ENCODE measurements around the gene LSM5. TPM values are rescaled to one million over a fixed set of nuclear protein-coding genes. Genes with fewer than 3 reads are reported as not detected.

The LSM5 gene
- total RNA-seq, 1 experiment from 2014 or later: 109 TPM

DNA sequence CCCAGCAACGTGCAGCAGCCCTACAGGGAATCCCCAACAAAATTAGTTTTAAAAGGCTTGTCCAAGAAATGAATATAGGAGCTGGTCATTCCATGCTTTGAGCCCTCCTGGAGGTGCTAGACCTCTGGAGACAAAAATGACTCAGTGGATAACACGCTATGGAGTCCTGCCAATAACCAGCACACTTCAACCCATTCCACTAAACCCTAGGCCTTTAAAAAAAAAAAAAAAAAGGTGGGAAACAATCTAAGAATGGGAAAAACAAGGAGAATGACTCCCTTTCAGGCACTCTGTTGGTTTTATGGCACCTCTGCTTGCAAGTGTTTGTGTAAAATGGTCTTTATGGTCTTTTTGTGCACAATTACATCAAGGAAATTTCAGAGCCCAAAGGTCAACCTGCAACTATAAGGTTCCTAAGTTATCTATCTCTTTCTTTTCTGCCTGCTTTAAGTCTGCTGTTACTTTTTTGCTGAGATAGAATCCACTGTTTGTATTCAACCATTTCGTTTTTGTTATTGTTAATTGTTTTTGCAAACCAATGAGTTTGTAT lies 26.4 kb upstream of the LSM5 start:
- BruUV-seq (replicated peaks): no TSS peak
- no peak overlapping the region for H3K4me3 ChIP-seq (ENCODE audit: low read depth, low read length, poor library complexity, severe bottlenecking)
- H3K4me1 ChIP-seq (ENCODE audit: insufficient read depth, low read length, poor library complexity, severe bottlenecking): no peaks in the 10 kb centered on the region
- intact Hi-C loops (cut with micrococcal nuclease; ENCODE audit: unreplicated experiment): no loop called here
- CTCF ChIA-PET: no interaction called here
- TF ChIP-seq, protein P1, sequence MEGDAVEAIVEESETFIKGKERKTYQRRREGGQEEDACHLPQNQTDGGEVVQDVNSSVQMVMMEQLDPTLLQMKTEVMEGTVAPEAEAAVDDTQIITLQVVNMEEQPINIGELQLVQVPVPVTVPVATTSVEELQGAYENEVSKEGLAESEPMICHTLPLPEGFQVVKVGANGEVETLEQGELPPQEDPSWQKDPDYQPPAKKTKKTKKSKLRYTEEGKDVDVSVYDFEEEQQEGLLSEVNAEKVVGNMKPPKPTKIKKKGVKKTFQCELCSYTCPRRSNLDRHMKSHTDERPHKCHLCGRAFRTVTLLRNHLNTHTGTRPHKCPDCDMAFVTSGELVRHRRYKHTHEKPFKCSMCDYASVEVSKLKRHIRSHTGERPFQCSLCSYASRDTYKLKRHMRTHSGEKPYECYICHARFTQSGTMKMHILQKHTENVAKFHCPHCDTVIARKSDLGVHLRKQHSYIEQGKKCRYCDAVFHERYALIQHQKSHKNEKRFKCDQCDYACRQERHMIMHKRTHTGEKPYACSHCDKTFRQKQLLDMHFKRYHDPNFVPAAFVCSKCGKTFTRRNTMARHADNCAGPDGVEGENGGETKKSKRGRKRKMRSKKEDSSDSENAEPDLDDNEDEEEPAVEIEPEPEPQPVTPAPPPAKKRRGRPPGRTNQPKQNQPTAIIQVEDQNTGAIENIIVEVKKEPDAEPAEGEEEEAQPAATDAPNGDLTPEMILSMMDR (conservative IDR thresholded peaks at IDR 0.05; ENCODE audit: low read depth, low read length): no peak
- TF ChIP-seq EZH2 (IDR thresholded peaks at IDR 0.05; ENCODE audit: borderline replicate concordance, low read depth, low read length, poor library complexity, severe bottlenecking): no peak
- H3K9me3 ChIP-seq (ENCODE audit: low read depth, low read length, poor library complexity, severe bottlenecking): peaks cover 40% of the 10 kb centered on the region
- peaks cover 6% of the 10 kb centered on the region for H3K36me3 ChIP-seq (ENCODE audit: insufficient read depth, low read length, poor library complexity, severe bottlenecking)
- POLR2A ChIA-PET (ENCODE audit: low non-redundant PET): no interaction called here
- no peak for DNase-seq (ENCODE audit: low spot score)
- no peaks in the 10 kb centered on the region for H3K27me3 ChIP-seq (replicated peaks; ENCODE audit: insufficient read depth, low read depth, low read length, poor library complexity)
- no peak overlapping the region for H3K27ac ChIP-seq (ENCODE audit: low read depth, low read length, poor library complexity, severe bottlenecking)

DNA sequence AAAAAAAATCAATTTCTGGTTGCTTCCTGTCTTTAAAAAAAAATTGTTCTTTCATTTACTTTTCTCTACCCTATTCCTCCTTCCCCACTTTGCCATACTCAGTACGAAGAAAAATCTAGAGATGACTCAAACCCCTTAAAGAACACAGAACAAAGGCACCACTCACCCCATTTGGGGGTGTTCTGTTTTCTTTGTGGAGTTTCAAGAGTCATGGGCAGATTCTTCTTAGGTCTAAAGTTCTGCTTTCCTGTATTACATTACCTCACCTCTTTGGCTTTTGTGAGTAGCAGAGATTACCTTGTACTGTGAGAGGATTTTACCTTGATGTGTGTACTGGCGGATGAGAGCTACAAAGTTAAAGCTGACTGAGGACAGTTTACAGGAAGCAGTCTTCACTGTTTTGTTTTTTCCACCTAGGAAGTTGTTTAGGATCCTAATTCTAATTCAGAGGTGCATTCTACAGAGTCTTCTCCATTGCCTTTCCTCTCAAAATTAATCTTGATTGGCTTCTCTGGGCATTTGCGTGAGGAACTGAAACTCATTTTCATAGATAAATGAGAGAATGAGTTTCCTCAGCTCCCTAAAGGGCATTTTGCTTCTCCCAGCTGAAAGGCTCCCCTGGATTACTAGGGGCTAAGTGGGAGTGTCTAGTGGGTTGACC lies 25.8 kb upstream of the LSM5 start:
- BruUV-seq (replicated peaks): no TSS peak
- Histone ChIP-seq H3K9me3 (ENCODE audit: low read depth, low read length, poor library complexity, severe bottlenecking) (peaks cover 36% of the 10 kb centered on the region), H3K27ac (ENCODE audit: low read depth, low read length, poor library complexity, severe bottlenecking) (no peak overlapping the region), H3K4me3 (ENCODE audit: low read depth, low read length, poor library complexity, severe bottlenecking) (no peak overlapping the region), H3K4me1 (ENCODE audit: insufficient read depth, low read length, poor library complexity, severe bottlenecking) (no peaks in the 10 kb centered on the region), H3K36me3 (ENCODE audit: insufficient read depth, low read length, poor library complexity, severe bottlenecking) (peaks cover 6% of the 10 kb centered on the region), H3K27me3 (replicated peaks; ENCODE audit: insufficient read depth, low read depth, low read length, poor library complexity) (no peaks in the 10 kb centered on the region)
- ChIA-PET POLR2A (ENCODE audit: low non-redundant PET) (no interaction called here), CTCF (no interaction called here)
- no peak for DNase-seq (ENCODE audit: low spot score)
- intact Hi-C loops (cut with micrococcal nuclease; ENCODE audit: unreplicated experiment): no loop called here
- TF ChIP-seq, protein P1 (conservative IDR thresholded peaks at IDR 0.05; ENCODE audit: low read depth, low read length): no peak
- TF ChIP-seq EZH2 (IDR thresholded peaks at IDR 0.05; ENCODE audit: borderline replicate concordance, low read depth, low read length, poor library complexity, severe bottlenecking): no peak

DNA sequence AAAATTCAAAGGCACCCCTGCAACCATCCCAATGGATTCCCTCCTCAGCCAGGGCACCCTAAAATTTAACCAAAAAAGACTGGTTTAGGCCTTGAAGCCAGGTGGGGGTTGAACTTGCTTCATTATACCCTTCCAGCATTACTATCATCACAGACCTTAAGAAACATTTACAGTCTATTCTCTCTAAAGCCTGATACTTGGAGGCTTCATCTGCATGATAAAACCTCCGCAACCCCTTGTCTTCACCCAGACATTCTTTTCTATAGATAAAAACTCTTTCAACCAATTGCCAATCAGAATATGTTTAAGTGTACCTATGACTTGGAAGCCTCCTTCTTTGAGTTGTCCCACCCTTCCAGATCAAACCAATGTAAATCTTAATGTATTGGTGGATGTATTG lies 23.0 kb upstream of the LSM5 start:
- ChIA-PET POLR2A (ENCODE audit: low non-redundant PET) (no interaction called here), CTCF (no interaction called here)
- no peak for DNase-seq (ENCODE audit: low spot score)
- TF ChIP-seq, protein P1 (conservative IDR thresholded peaks at IDR 0.05; ENCODE audit: low read depth, low read length): no peak
- TF ChIP-seq EZH2 (IDR thresholded peaks at IDR 0.05; ENCODE audit: borderline replicate concordance, low read depth, low read length, poor library complexity, severe bottlenecking): no peak
- Histone ChIP-seq H3K9me3 (ENCODE audit: low read depth, low read length, poor library complexity, severe bottlenecking) (peaks cover 8% of the 10 kb centered on the region), H3K27ac (ENCODE audit: low read depth, low read length, poor library complexity, severe bottlenecking) (no peak overlapping the region), H3K36me3 (ENCODE audit: insufficient read depth, low read length, poor library complexity, severe bottlenecking) (no peaks in the 10 kb centered on the region), H3K4me1 (ENCODE audit: insufficient read depth, low read length, poor library complexity, severe bottlenecking) (no peaks in the 10 kb centered on the region), H3K27me3 (replicated peaks; ENCODE audit: insufficient read depth, low read depth, low read length, poor library complexity) (no peaks in the 10 kb centered on the region), H3K4me3 (ENCODE audit: low read depth, low read length, poor library complexity, severe bottlenecking) (no peak overlapping the region)
- intact Hi-C loops (cut with micrococcal nuclease; ENCODE audit: unreplicated experiment): no loop called here
- no TSS peak for BruUV-seq (replicated peaks)
